Heart right ventricle (tissue), 16 donors: ENCODE measurements around the gene KLK3. TPM values are rescaled to one million over a fixed set of nuclear protein-coding genes. Genes with fewer than 3 reads are reported as not detected.

ENCODE experiments used
- ATAC-seq, 8 donors: fragments of 200-7000 bp; cut with Tn5 transposase; one replicate each; pipeline ENCODE4 v1.9.1; 2020; ENCODE audit warnings: mild to moderate bottlenecking in 8 of 8, moderate library complexity in 8 of 8, moderate number of reproducible peaks in 1 of 8
- DNase-seq, 2 donors: peaks; one replicate each; pipeline ENCODE4 v3.0.0-alpha.2; 2020
- H3K27ac ChIP-seq, 10 donors: fragments of 200-600 bp; sonication (generic) in 2 of 10; one replicate each; pipeline versions ENCODE4 v1.5.0 to v1.8.0; 2020 to 2022; ENCODE audit warnings: mild to moderate bottlenecking in 3 of 10
- H3K27me3 ChIP-seq, 7 donors: fragments of 200-600 bp; one replicate each; pipeline ENCODE4 v1.8.0; 2021 to 2022; ENCODE audit warnings: mild to moderate bottlenecking in 2 of 7
- H3K36me3 ChIP-seq, 9 donors: fragments of 200-600 bp; sonication (generic) in 1 of 9; one replicate each; pipeline versions ENCODE4 v1.5.0 to v1.8.0; 2020 to 2022; ENCODE audit warnings: mild to moderate bottlenecking in 2 of 9
- H3K4me1 ChIP-seq, 9 donors: fragments of 200-600 bp; sonication (generic) in 1 of 9; one replicate each; pipeline versions ENCODE4 v1.5.0 to v1.8.0; 2020 to 2022; ENCODE audit warnings: mild to moderate bottlenecking in 4 of 9
- H3K4me3 ChIP-seq, 10 donors: fragments of 200-600 bp; sonication (generic) in 2 of 10; one replicate each; pipeline versions ENCODE4 v1.5.0 to v1.8.0; 2020 to 2022; ENCODE audit warnings: mild to moderate bottlenecking in 7 of 10, moderate library complexity in 2 of 10
- H3K9me3 ChIP-seq, 11 donors: fragments of 200-600 bp in 10 of 11; sonication (generic) in 2 of 11; one replicate each; pipeline versions ENCODE4 v1.5.0 to v1.8.0; 2013 to 2022; ENCODE audit warnings: mild to moderate bottlenecking in 2 of 11, control low read depth in 1 of 11, moderate library complexity in 1 of 11
- WGBS, 2 donors: extraction: QIAGEN DNeasy Blood & Tissue Kit; methylation state at CpG; one replicate each; pipeline ENCODE4 v1.1.7; 2013; ENCODE audit warnings: inconsistent platforms in 1 of 2; 5-methylcytosine and 5-hydroxymethylcytosine counted together
- intact Hi-C, 10 donors: fragments of 100-400 bp; cut with DNase I; formaldehyde crosslinking; loops; one replicate each; pipeline versions ENCODE4 v1.11.1 to v1.14.2; 2022
- polyA plus RNA-seq, 2 donors: library from polyadenylated mRNA; stranded (reverse); fragments of 200-250 nt; gene quantifications; one replicate each; pipeline ENCODE4 v1.2.3, GENCODE V29; 2013
- total RNA-seq, 10 donors: library from RNA; stranded (reverse); fragmentation: NEBNext Ultra II Directional in 3 of 10; extraction: Animal tissue kit (Norgen Biotek cat#: 25700) in 3 of 10; gene quantifications; one replicate each; pipeline versions ENCODE4 v1.2.1 to v1.2.4, GENCODE V29; 2021 to 2023
- TF ChIP-seq, protein P1 (sequence below), 9 donors: fragments of 200-600 bp; sonication (generic) in 2 of 9; IDR thresholded peaks; one replicate each; pipeline versions ENCODE4 v1.5.0 to v1.8.0; 2021 to 2022; ENCODE audit warnings: antibody characterized with exemption in 9 of 9, mild to moderate bottlenecking in 5 of 9, moderate library complexity in 1 of 9
- donor health status: Arrhythmogenic right ventricular cardiomyopathy.
- donor health status: ischemic (EF 13 %, LVEDD 7.1; RV severe dilation, severe dysfunction).
- donor health status: healthy with polysubstance abuse.
- donor health status: DM: no; HTN: yes; CAD: no.
- donor health status: DM: no; HTN: no; CAD: no.
- donor health status: ischemic (EF 25% LVEDD 6.9; RV normal size, moderate dysfunction).
- donor health status: ischemic (EF 25% LVEDD 5.7; RV mildly dilated, moderate dysfunction).
- donor health status: healthy.
- donor health status: DM: yes; HTN: yes; CAD: no.
- donor health status: Ischemic cardiomyopathy.
- donor health status: ischemic (EF 35%, LVEDD 5.7; RV mildly dilated, moderate dysfunction).
- donor health status: nonischemic (EF 11% LVEDD 7.7; RV severe dilation, severe dysfunction).
- donor health status: DM: yes; HTN: yes; CAD: no.
- donor health status: PGD.
- donor health status: ischemic (EF 29% LVEDD 5.4; RV normal size, mild dysfunction).
- donor health status: nonischemic (EF 23%, LVEDD 6.1; RV moderate dilation, normal function).

Gene KLK3
- total and polyA plus RNA-seq, 12 donors: not detected

GRCh38 chr19:50844296-50844935, 10.3 kb upstream of the KLK3 start:
- H3K4me1 ChIP-seq: no peaks in the 10 kb centered on the region
- 54 to 60% methylated on average over 8 of the region's 8 CpGs for WGBS, 2 donors
- peaks cover 0 to 37% (median 0%) of the 10 kb centered on the region in 11 donors for H3K9me3 ChIP-seq
- no peak overlapping the region for H3K4me3 ChIP-seq
- H3K36me3 ChIP-seq: no peaks in the 10 kb centered on the region
- TF ChIP-seq, protein P1, sequence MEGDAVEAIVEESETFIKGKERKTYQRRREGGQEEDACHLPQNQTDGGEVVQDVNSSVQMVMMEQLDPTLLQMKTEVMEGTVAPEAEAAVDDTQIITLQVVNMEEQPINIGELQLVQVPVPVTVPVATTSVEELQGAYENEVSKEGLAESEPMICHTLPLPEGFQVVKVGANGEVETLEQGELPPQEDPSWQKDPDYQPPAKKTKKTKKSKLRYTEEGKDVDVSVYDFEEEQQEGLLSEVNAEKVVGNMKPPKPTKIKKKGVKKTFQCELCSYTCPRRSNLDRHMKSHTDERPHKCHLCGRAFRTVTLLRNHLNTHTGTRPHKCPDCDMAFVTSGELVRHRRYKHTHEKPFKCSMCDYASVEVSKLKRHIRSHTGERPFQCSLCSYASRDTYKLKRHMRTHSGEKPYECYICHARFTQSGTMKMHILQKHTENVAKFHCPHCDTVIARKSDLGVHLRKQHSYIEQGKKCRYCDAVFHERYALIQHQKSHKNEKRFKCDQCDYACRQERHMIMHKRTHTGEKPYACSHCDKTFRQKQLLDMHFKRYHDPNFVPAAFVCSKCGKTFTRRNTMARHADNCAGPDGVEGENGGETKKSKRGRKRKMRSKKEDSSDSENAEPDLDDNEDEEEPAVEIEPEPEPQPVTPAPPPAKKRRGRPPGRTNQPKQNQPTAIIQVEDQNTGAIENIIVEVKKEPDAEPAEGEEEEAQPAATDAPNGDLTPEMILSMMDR (IDR thresholded peaks at IDR 0.05): no peak
- no peak overlapping the region for H3K27ac ChIP-seq
- ATAC-seq (no peak), DNase-seq (no peak)
- intact Hi-C loops: no loop called here
- peaks cover 0 to 14% (median 5%) of the 10 kb centered on the region in 7 donors for H3K27me3 ChIP-seq

DNA sequence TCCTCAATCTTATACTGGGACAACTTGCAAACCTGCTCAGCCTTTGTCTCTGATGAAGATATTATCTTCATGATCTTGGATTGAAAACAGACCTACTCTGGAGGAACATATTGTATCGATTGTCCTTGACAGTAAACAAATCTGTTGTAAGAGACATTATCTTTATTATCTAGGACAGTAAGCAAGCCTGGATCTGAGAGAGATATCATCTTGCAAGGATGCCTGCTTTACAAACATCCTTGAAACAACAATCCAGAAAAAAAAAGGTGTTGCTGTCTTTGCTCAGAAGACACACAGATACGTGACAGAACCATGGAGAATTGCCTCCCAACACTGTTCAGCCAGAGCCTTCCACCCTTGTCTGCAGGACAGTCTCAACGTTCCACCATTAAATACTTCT, 4.0 kb upstream of the KLK3 start:
- H3K9me3 ChIP-seq: no peaks in the 10 kb centered on the region
- TF ChIP-seq, protein P1 (IDR thresholded peaks at IDR 0.05): no peak
- H3K27ac ChIP-seq: no peak overlapping the region
- no peak for DNase-seq
- ATAC-seq: no peak
- H3K4me3 ChIP-seq: no peak overlapping the region
- no peaks in the 10 kb centered on the region for H3K36me3 ChIP-seq
- H3K27me3 ChIP-seq: peaks cover 0 to 66% (median 34%) of the 10 kb centered on the region in 7 donors
- H3K4me1 ChIP-seq: no peaks in the 10 kb centered on the region
- intact Hi-C loops: no loop called here
- WGBS, 2 donors: 45 to 51% methylated on average over 3 of the region's 3 CpGs

DNA sequence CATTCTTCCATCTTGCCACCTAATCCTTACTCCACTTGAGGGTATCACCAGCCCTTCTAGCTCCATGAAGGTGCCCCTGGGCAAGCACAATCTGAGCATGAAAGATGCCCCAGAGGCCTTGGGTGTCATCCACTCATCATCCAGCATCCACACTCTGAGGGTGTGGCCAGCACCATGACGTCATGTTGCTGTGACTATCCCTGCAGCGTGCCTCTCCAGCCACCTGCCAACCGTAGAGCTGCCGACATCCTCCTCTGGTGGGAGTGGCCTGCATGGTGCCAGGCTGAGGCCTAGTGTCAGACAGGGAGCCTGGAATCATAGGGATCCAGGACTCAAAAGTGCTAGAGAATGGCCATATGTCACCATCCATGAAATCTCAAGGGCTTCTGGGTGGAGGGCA, 3.1 kb upstream of the KLK3 start:
- WGBS, 2 donors: 65 to 72% methylated on average over 4 of the region's 4 CpGs
- TF ChIP-seq, protein P1 (IDR thresholded peaks at IDR 0.05): no peak
- no peak for ATAC-seq
- Histone ChIP-seq H3K4me3 (no peak overlapping the region), H3K27ac (no peak overlapping the region), H3K36me3 (no peaks in the 10 kb centered on the region), H3K9me3 (no peaks in the 10 kb centered on the region), H3K27me3 (peaks cover 0 to 75% (median 37%) of the 10 kb centered on the region in 7 donors), H3K4me1 (no peaks in the 10 kb centered on the region)
- intact Hi-C loops: no loop called here
- no peak for DNase-seq

GRCh38 chr19:50857366-50857765, 2.7 kb downstream of the KLK3 start:
- Histone ChIP-seq H3K4me3 (no peak overlapping the region), H3K27ac (no peak overlapping the region), H3K36me3 (no peaks in the 10 kb centered on the region), H3K27me3 (peaks cover 0 to 89% (median 50%) of the 10 kb centered on the region in 7 donors), H3K9me3 (no peaks in the 10 kb centered on the region), H3K4me1 (no peaks in the 10 kb centered on the region)
- DNase-seq: no peak
- 54 to 59% methylated on average over 6 of the region's 6 CpGs for WGBS, 2 donors
- no peak for ATAC-seq
- intact Hi-C loops: no loop called here
- TF ChIP-seq, protein P1 (IDR thresholded peaks at IDR 0.05): no peak
